Cerebellar cortex (tissue), 1 donor: ENCODE measurements around the gene FBLN1.
"Not testable (repeated sequence)": the region's sequence is repeated elsewhere in the genome, so short reads cannot be mapped to it uniquely, and the experiment has no call there.

ENCODE experiments used
- DNase-seq: peaks from one replicate; pipeline ENCODE4 v3.0.0-alpha.2; 2015; ENCODE audit warnings: low spot score

Gene FBLN1

GRCh38 chr22:45612940-45613339 is 110.3 kb downstream of the FBLN1 start:
- no peak for DNase-seq

GRCh38 chr22:45615364-45615763 is 112.7 kb downstream of the FBLN1 start:
- no peak for DNase-seq

- DNase-seq, result no peak
Measured at GRCh38 chr22:45616432-45616831, 113.7 kb downstream of the FBLN1 start.

- no peak for DNase-seq
Measured at GRCh38 chr22:45617948-45618347, 115.3 kb downstream of the FBLN1 start.

GRCh38 chr22:45620706-45621105 is 118.0 kb downstream of the FBLN1 start:
- no peak for DNase-seq

- no peak for DNase-seq
Measured at GRCh38 chr22:45621836-45622600, 119.3 kb downstream of the FBLN1 start.

GRCh38 chr22:45623464-45624145 is 120.9 kb downstream of the FBLN1 start:
- DNase-seq, result not testable (repeated sequence)

GRCh38 chr22:45626198-45626651 is 123.5 kb downstream of the FBLN1 start:
- no peak for DNase-seq

GRCh38 chr22:45627489-45628233 is 125.0 kb downstream of the FBLN1 start:
- DNase-seq, result no peak

GRCh38 chr22:45628515-45628914 is 125.8 kb downstream of the FBLN1 start:
- DNase-seq, result no peak

GRCh38 chr22:45629469-45630089 is 126.9 kb downstream of the FBLN1 start:
- DNase-seq, result no peak

GRCh38 chr22:45630436-45630835 is 127.8 kb downstream of the FBLN1 start:
- DNase-seq, result no peak

- DNase-seq, result no peak
Measured at GRCh38 chr22:45631140-45631840, 128.6 kb downstream of the FBLN1 start.

- DNase-seq, result no peak
Measured at GRCh38 chr22:45631841-45632238, 129.2 kb downstream of the FBLN1 start.

GRCh38 chr22:45632791-45633515 is 130.3 kb downstream of the FBLN1 start:
- DNase-seq, result no peak

GRCh38 chr22:45636683-45637082 is 134.0 kb downstream of the FBLN1 start:
- no peak for DNase-seq

GRCh38 chr22:45638197-45638596 is 135.5 kb downstream of the FBLN1 start:
- DNase-seq, result no peak

GRCh38 chr22:45638834-45639746 is 136.4 kb downstream of the FBLN1 start:
- DNase-seq, result no peak

- no peak for DNase-seq
Measured at GRCh38 chr22:45639747-45640102, 137.0 kb downstream of the FBLN1 start.
